ENCODE data around the gene GTF3C1. TPM values are rescaled to one million over a fixed set of nuclear protein-coding genes. Genes with fewer than 3 reads are reported as not detected.
"Not testable (repeated sequence)": the region's sequence is repeated elsewhere in the genome, so short reads cannot be mapped to it uniquely, and the experiment has no call there.

GTF3C1 gene
- total RNA-seq, 1 donor: 71.8 TPM

DNA sequence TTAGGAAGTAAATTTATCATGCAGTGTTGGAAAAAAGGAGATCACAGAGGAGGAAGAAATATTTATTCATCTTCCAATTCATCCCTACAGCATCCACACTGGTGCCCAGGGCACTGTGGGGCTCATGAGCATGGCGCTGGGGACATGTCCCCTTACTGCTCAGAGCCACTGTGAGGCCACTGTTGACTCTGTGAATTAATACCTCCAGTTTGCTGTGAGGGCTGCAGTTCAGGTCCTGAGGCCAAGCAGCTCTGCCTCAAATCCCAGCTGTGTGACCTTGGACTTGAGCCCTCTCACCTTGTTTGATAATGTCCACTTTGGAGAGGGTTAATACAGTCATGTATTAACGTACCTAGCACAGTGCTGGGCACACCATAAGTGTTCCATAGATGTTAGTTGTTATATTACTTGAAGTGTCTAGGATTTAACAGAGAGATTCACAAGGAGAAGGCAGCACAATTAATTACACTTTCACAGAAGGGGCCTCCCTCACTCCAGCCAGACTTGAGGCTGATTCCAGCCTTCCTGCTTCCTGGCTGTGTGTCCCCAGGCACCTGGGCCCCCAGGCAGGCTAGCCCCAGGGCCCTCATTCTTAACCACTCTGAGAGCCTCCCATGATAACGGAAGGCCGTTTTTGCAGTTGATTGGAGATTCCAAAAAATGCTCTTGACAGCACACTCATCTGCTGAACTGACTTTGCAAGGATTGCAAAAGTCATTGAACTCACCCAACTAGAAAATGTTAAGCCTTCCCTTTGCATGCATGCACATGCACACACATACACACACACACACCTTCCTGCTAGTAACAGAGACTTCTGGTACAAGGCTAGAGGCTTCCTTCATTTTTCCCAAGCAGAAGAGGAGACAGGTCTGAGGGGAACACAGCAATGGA lies 29.6 kb upstream of the GTF3C1 start:
- TF ChIP-seq, protein P1, sequence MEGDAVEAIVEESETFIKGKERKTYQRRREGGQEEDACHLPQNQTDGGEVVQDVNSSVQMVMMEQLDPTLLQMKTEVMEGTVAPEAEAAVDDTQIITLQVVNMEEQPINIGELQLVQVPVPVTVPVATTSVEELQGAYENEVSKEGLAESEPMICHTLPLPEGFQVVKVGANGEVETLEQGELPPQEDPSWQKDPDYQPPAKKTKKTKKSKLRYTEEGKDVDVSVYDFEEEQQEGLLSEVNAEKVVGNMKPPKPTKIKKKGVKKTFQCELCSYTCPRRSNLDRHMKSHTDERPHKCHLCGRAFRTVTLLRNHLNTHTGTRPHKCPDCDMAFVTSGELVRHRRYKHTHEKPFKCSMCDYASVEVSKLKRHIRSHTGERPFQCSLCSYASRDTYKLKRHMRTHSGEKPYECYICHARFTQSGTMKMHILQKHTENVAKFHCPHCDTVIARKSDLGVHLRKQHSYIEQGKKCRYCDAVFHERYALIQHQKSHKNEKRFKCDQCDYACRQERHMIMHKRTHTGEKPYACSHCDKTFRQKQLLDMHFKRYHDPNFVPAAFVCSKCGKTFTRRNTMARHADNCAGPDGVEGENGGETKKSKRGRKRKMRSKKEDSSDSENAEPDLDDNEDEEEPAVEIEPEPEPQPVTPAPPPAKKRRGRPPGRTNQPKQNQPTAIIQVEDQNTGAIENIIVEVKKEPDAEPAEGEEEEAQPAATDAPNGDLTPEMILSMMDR (IDR thresholded peaks at IDR 0.05; ENCODE audit: insufficient read depth, low read length): no peak
- peak; percentile 49 for DNase-seq (ENCODE audit: low read depth)
- H3K4me3 ChIP-seq (ENCODE audit: low read depth, low read length): no peak overlapping the region

DNA sequence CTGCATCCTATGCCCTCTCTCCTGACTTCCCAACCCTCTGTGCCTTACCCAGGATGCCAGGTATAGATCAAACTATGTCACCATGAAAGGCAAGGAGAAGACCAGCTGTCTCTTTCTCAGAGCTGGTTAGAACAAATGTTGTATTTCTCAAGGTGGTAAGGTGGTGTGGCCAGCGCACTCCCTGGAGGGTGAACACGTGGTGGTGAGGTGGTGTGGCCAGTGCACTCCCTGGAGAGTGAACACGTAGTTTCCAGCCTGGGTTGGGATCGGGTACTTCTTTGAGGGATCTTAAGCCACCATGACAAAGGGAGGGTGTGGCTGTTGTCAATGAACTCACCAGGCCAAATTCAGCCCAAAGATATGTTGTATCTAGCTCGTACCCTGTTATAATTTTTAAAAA lies 27.0 kb upstream of the GTF3C1 start:
- no peak for DNase-seq (ENCODE audit: low read depth)
- TF ChIP-seq, protein P1 (IDR thresholded peaks at IDR 0.05; ENCODE audit: insufficient read depth, low read length): no peak
- H3K4me3 ChIP-seq (ENCODE audit: low read depth, low read length): no peak overlapping the region

DNA sequence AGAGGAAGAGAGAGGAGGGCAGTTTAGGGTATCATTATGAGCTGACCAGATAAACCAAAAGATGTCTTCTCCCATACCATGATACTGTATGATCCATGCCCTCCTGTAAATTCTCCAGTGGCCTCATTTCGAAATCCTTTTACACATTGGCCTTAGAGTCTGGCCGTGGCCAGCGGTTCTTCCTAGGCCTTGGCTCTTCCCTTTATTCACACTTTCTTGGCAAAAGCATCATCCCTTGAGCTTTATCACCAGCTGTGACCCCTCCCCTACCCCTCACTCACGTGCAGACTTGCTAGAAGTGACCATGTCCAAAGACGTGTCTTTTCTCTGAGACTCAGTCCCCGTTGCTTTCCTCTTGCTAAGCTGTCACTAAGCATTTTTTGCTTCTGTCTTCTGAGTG lies 23.0 kb upstream of the GTF3C1 start:
- TF ChIP-seq, protein P1 (IDR thresholded peaks at IDR 0.05; ENCODE audit: insufficient read depth, low read length): no peak
- DNase-seq (ENCODE audit: low read depth): peak; percentile 51

DNA sequence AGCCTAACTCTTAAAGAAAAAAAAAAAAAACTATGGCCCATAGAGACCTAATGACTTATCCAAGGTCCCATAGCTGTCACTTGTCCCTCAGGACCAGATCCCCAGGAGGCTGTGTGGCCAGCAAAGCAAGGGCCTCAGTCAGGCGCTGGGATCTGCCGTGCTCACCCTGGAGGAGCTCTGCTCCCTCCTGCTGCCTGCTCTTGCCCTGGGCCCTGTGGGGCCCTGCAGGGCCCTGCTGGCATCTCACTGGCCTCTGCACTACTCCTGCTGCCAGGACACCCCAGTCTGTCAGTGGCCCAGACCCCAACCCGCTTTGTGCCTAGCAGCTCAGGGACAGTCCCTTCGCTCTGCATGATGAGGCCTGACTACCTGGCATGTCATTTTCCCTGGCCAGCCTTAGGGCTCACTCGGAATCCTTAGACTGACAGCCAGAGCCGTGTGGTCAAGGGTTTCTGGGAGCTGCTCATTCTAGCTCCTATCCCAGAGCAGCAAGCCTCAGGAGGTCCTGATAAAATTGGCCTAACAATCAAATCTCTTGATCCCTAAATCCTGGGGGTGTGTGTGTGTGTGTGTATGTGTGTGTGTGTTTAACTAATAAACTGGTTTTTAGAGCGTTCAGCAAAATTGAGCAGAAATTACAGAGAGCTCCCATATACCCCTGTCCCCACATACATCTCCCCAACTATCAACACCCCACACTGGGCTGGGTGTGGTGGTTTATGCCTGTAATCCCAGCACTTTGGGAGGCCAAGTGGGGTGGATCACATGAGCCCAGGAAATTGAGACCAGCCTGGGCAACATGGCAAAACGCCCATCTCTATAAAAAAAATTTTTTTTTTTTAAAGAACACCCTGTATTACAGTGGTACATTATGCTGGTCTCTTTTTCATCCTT lies 22.0 kb upstream of the GTF3C1 start:
- DNase-seq (ENCODE audit: low read depth): no peak
- TF ChIP-seq, protein P1 (IDR thresholded peaks at IDR 0.05; ENCODE audit: insufficient read depth, low read length): no peak

More for the DNA sequence above, 23.0 kb upstream of the GTF3C1 start:
- no peak overlapping the region for H3K4me3 ChIP-seq (ENCODE audit: low read depth, low read length)

DNA sequence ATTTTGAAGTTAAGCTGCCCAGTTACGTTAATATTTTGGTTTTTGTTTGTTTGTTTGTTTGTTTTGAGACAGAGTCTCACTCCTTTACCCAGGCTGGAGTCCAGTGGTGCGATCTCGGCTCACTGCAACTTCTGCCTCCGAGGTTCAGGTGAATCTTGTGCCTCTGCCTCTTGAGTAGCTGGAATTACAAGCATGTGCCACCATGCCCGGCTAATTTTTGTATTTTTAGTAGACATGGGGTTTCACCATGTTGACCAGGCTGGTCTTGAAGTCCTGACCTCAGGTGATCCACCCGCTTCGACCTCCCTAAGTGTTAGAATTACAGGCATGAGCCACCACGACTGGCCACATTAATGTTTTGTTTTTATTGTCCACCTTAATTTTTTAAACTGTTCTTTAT lies 21.3 kb upstream of the GTF3C1 start:
- not testable (repeated sequence) for H3K4me3 ChIP-seq (ENCODE audit: low read depth, low read length); DNase-seq (ENCODE audit: low read depth)

More for the DNA sequence above, 22.0 kb upstream of the GTF3C1 start:
- no peak overlapping the region for H3K4me3 ChIP-seq (ENCODE audit: low read depth, low read length)

DNA sequence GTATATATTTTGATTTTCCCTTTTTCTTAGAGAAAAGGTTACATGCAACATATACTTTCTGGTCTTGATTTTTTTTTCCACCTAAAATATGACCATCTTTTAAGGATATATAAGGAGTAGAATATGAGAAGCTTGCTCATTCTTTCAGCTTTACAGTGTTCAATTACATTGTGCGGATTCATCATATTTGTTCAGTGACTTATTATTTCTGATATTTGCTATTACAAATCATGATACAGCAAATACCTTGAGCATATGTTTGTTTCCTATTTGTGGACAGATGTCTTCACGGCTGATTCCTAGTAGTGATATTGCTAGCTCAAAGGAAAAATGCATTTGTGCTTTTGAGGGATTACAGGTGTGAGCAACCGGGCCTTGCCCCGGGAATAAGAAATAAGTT lies 18.4 kb upstream of the GTF3C1 start:
- DNase-seq (ENCODE audit: low read depth): no peak
- TF ChIP-seq, protein P1 (IDR thresholded peaks at IDR 0.05; ENCODE audit: insufficient read depth, low read length): no peak

DNA sequence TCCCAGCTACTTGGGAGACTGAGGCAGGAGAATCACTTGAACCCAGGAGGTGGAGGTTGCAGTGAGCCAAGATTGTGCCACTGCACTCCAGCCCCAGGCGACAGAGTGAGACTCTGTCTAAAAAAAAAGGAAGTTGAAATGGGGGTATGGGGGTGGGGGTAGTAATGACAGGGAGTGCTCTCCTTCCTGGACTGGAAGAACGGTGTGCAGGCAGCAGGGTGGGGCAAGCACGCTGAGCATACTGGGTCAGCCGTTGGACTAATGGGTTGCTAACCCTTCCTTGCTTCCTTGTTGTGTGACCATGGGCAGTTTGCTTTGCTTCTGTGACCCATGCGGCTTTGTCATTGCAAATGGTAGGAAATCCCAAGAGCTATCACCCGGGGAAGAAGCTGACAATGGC lies 16.7 kb upstream of the GTF3C1 start:
- no peak for DNase-seq (ENCODE audit: low read depth)
- H3K4me3 ChIP-seq (ENCODE audit: low read depth, low read length): no peak overlapping the region
- TF ChIP-seq, protein P1 (IDR thresholded peaks at IDR 0.05; ENCODE audit: insufficient read depth, low read length): no peak

More for the DNA sequence above, 18.4 kb upstream of the GTF3C1 start:
- H3K4me3 ChIP-seq (ENCODE audit: low read depth, low read length): no peak overlapping the region

Measured in fibroblast of the aortic adventitia (primary cell).